ENCODE results near the gene DNAJC11.
A peak's percentile ranks its signal among the peaks of the same experiment; 100 is the strongest.

Gene DNAJC11

GRCh38 chr1:6628971-6629479 lies 72.6 kb downstream of the DNAJC11 start:
- DNase-seq (ENCODE audit: insufficient read length, low spot score) (no peak), FAIRE-seq (no peak)

- FAIRE-seq = no peak
- no peak for DNase-seq (ENCODE audit: insufficient read length, low spot score)
These were observed 73.6 kb downstream of the DNAJC11 start for GRCh38 chr1:6627841-6628545.

- no peak for FAIRE-seq
These were observed 74.6 kb downstream of the DNAJC11 start for GRCh38 chr1:6627031-6627430.

GRCh38 chr1:6625584-6626149 lies 75.9 kb downstream of the DNAJC11 start:
- peak; percentile 16 for FAIRE-seq
- DNase-seq (ENCODE audit: insufficient read length, low spot score) = peak; percentile 17

More at GRCh38 chr1:6627031-6627430, 74.6 kb downstream of the DNAJC11 start:
- DNase-seq (ENCODE audit: insufficient read length, low spot score) = no peak

GRCh38 chr1:6624710-6625583 lies 76.7 kb downstream of the DNAJC11 start, which contains the start of gene THAP3:
Gene THAP3, plus strand, starts transcription at chr1:6624868. Its CDS starts 351 bp downstream, at chr1:6625219.
- DNase-seq (ENCODE audit: insufficient read length, low spot score) = peak; percentile 86

GRCh38 chr1:6623269-6623965 lies 78.2 kb downstream of the DNAJC11 start:
- DNase-seq (ENCODE audit: insufficient read length, low spot score) (no peak), FAIRE-seq (no peak)

More at GRCh38 chr1:6624710-6625583, 76.7 kb downstream of the DNAJC11 start, which contains the start of gene THAP3:
- peak; percentile 96 for FAIRE-seq

- FAIRE-seq (no peak), DNase-seq (ENCODE audit: insufficient read length, low spot score) (no peak)
These were observed 79.0 kb downstream of the DNAJC11 start for GRCh38 chr1:6622396-6623152.

- DNase-seq (ENCODE audit: insufficient read length, low spot score) (no peak), FAIRE-seq (no peak)
These were observed 79.9 kb downstream of the DNAJC11 start for GRCh38 chr1:6621429-6622391.

GRCh38 chr1:6619045-6619444 lies 82.6 kb downstream of the DNAJC11 start:
- FAIRE-seq = no peak
- no peak for DNase-seq (ENCODE audit: insufficient read length, low spot score)

GRCh38 chr1:6614929-6615785 lies 86.5 kb downstream of the DNAJC11 start:
- FAIRE-seq = no peak
- DNase-seq (ENCODE audit: insufficient read length, low spot score) = no peak

- no peak for FAIRE-seq
- peak; percentile 62 for DNase-seq (ENCODE audit: insufficient read length, low spot score)
These were observed 87.3 kb downstream of the DNAJC11 start for GRCh38 chr1:6614019-6614928.

- peak; percentile 92 for DNase-seq (ENCODE audit: insufficient read length, low spot score)
- FAIRE-seq = peak; percentile 26
These were observed 88.1 kb downstream of the DNAJC11 start, which contains the start of gene PHF13 for GRCh38 chr1:6613361-6614018. Gene PHF13, plus strand, starts transcription at chr1:6613731. Its CDS starts 336 bp downstream, at chr1:6614067.

- FAIRE-seq (no peak), DNase-seq (ENCODE audit: insufficient read length, low spot score) (peak; percentile 49)
These were observed 88.8 kb downstream of the DNAJC11 start for GRCh38 chr1:6612641-6613360.

- DNase-seq (ENCODE audit: insufficient read length, low spot score) (peak; percentile 19), FAIRE-seq (no peak)
These were observed 97.6 kb downstream of the DNAJC11 start for GRCh38 chr1:6603915-6604558.
